Measurements from ENCODE around the gene MRPS2. TPM values are rescaled to one million over a fixed set of nuclear protein-coding genes. Genes with fewer than 3 reads are reported as not detected.
"Not testable (repeated sequence)": the region's sequence is repeated elsewhere in the genome, so short reads cannot be mapped to it uniquely, and the experiment has no call there.

MRPS2 gene
- total RNA-seq, 2 donors from 2014 or later: 50.2 to 53.1 TPM

DNA sequence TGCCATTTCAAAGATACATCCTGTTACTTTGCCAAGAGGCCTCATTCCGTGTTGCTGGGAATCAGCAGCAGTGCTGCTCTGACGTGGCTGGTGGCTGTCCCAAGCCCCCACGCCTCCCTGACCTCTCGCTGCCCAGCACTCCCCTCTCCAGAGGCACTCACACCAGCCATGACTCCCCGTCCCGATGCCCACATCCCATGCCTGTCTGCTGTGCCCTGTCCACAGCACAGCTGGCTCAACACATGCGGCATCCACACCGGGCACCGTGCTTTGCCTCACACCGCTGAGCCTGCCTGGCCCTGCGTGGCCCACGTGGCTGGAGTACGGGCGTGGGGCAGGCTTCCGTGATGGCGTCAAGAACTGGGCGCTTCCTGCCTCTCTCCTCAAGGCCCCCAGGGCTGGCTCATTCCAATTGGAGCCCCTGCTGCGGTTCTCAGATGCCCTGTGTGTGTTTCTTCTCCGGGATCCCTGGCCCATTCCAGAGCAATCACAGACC is 12.9 kb downstream of the MRPS2 start:
- no peak overlapping the region for H3K27ac Mint-ChIP-seq
- DNase-seq: peak; percentile 46
- H3K36me3 Mint-ChIP-seq (ENCODE audit: low read depth): no peaks in the 10 kb centered on the region
- Histone ChIP-seq H3K27ac (ENCODE audit: low read depth, low read length) (no peak overlapping the region), H3K27me3 (ENCODE audit: control insufficient read depth, insufficient read depth, low read length, poor library complexity, severe bottlenecking) (no peaks in the 10 kb centered on the region), H3K9ac (ENCODE audit: extremely low read depth, low read length, poor library complexity, severe bottlenecking) (no peak overlapping the region), H3K4me1 (ENCODE audit: control insufficient read depth, insufficient read depth, low read length) (no peaks in the 10 kb centered on the region), H3K36me3 (ENCODE audit: control insufficient read depth, insufficient read depth, low read length) (no peaks in the 10 kb centered on the region), H3K4me3 (ENCODE audit: low read length) (no peak overlapping the region), H3K9me3 (ENCODE audit: control insufficient read depth, low read length) (no peaks in the 10 kb centered on the region)
- no peaks in the 10 kb centered on the region for H3K4me1 Mint-ChIP-seq
- H3K27me3 Mint-ChIP-seq (ENCODE audit: insufficient read depth): no peaks in the 10 kb centered on the region
- TF ChIP-seq, protein P1, sequence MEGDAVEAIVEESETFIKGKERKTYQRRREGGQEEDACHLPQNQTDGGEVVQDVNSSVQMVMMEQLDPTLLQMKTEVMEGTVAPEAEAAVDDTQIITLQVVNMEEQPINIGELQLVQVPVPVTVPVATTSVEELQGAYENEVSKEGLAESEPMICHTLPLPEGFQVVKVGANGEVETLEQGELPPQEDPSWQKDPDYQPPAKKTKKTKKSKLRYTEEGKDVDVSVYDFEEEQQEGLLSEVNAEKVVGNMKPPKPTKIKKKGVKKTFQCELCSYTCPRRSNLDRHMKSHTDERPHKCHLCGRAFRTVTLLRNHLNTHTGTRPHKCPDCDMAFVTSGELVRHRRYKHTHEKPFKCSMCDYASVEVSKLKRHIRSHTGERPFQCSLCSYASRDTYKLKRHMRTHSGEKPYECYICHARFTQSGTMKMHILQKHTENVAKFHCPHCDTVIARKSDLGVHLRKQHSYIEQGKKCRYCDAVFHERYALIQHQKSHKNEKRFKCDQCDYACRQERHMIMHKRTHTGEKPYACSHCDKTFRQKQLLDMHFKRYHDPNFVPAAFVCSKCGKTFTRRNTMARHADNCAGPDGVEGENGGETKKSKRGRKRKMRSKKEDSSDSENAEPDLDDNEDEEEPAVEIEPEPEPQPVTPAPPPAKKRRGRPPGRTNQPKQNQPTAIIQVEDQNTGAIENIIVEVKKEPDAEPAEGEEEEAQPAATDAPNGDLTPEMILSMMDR (conservative IDR thresholded peaks at IDR 0.05): no peak
- H3K4me3 Mint-ChIP-seq: no peak overlapping the region
- H3K9me3 Mint-ChIP-seq: peaks cover 8% of the 10 kb centered on the region
- WGBS, 2 experiments (ENCODE audit: insufficient coverage in 1 of 2, insufficient read length in 1 of 2): 90 to 97% methylated on average over 19 of the region's 19 CpGs

DNA sequence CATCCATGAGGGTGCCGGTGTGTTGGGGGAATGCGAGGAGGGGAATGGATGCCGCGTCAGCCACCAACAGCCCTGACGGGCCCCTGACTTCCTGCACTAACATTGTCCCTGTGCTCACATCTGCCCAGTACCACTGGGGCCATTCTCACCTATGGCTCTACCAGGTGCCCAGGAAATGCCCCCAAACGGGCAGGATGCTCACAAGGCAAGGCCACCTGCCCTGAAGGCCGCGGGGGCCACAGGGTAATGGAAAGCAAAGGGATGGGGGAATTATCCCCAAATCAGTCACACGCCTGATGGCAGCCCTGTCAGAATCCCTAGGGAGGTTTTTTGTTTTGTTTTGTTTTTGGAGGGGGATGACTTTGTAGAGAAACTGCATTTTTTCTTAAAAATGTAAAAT is 13.4 kb downstream of the MRPS2 start:
- not testable (repeated sequence) for DNase-seq; H3K27ac ChIP-seq (ENCODE audit: low read depth, low read length); H3K4me3 ChIP-seq (ENCODE audit: low read length); H3K36me3 Mint-ChIP-seq (ENCODE audit: low read depth); H3K27ac Mint-ChIP-seq; H3K9ac ChIP-seq (ENCODE audit: extremely low read depth, low read length, poor library complexity, severe bottlenecking); H3K4me1 Mint-ChIP-seq; H3K27me3 ChIP-seq (ENCODE audit: control insufficient read depth, insufficient read depth, low read length, poor library complexity, severe bottlenecking); H3K9me3 ChIP-seq (ENCODE audit: control insufficient read depth, low read length); H3K4me3 Mint-ChIP-seq; H3K4me1 ChIP-seq (ENCODE audit: control insufficient read depth, insufficient read depth, low read length); H3K9me3 Mint-ChIP-seq; H3K36me3 ChIP-seq (ENCODE audit: control insufficient read depth, insufficient read depth, low read length); H3K27me3 Mint-ChIP-seq (ENCODE audit: insufficient read depth)
- 91% methylated on average over 9 of the region's 9 CpGs; no CpG with 5 or more reads in 1 of the 2 experiments for WGBS, 2 experiments (ENCODE audit: insufficient coverage in 1 of 2, insufficient read length in 1 of 2)

DNA sequence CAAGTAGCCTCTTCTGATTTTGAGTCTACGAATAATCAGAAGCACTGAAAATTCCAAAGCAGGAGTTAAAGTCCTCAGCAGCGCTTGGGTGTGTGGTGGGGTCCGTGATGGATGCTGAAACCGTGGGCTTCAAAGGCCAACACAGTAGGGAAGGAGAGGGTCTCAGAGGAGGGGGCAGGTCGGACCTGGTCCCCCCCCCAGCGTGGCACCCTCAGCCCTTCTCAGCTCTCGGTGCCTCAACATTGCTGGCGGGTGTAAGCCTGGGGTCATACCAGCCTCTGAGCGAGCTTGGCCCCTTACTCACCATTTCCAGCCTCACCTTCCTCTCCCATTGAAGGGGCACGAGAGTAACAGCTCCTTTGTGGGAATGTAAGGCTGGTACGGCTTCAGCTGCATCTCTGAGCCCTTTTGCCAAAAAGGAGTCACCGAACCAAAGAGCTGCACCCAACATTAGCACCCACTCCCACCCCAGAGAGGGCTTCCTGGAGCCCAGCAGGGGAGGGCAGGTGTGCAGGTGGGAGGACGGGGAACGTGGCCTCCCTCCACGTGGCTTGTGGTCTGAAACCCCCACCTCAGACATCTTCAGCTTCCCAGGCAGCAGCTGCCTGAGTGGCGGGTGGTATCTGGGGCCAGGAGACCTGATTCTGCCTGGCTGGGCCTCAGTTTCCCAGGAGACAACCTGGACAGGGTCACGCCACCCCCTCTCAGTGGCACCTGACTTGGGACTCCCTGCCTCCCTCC is 14.0 kb downstream of the MRPS2 start:
- H3K9me3 Mint-ChIP-seq: peaks cover 3% of the 10 kb centered on the region
- TF ChIP-seq, protein P1 (conservative IDR thresholded peaks at IDR 0.05): no peak
- Histone ChIP-seq H3K4me3 (ENCODE audit: low read length) (no peak overlapping the region), H3K36me3 (ENCODE audit: control insufficient read depth, insufficient read depth, low read length) (no peaks in the 10 kb centered on the region), H3K4me1 (ENCODE audit: control insufficient read depth, insufficient read depth, low read length) (no peaks in the 10 kb centered on the region), H3K27me3 (ENCODE audit: control insufficient read depth, insufficient read depth, low read length, poor library complexity, severe bottlenecking) (no peaks in the 10 kb centered on the region), H3K9me3 (ENCODE audit: control insufficient read depth, low read length) (no peaks in the 10 kb centered on the region), H3K9ac (ENCODE audit: extremely low read depth, low read length, poor library complexity, severe bottlenecking) (no peak overlapping the region), H3K27ac (ENCODE audit: low read depth, low read length) (no peak overlapping the region)
- H3K27me3 Mint-ChIP-seq (ENCODE audit: insufficient read depth): no peaks in the 10 kb centered on the region
- no peaks in the 10 kb centered on the region for H3K36me3 Mint-ChIP-seq (ENCODE audit: low read depth)
- WGBS, 2 experiments (ENCODE audit: insufficient coverage in 1 of 2, insufficient read length in 1 of 2): 87 to 91% methylated on average over 3 to 16 of the region's 17 CpGs
- H3K27ac Mint-ChIP-seq: no peak overlapping the region
- no peaks in the 10 kb centered on the region for H3K4me1 Mint-ChIP-seq
- peak; percentile 22 for DNase-seq
- no peak overlapping the region for H3K4me3 Mint-ChIP-seq
